ENCODE measurements around the gene TMPRSS11D. TPM values are rescaled to one million over a fixed set of nuclear protein-coding genes. Genes with fewer than 3 reads are reported as not detected.

The TMPRSS11D gene
- total RNA-seq, 1 experiment from 2014 or later: not detected

DNA sequence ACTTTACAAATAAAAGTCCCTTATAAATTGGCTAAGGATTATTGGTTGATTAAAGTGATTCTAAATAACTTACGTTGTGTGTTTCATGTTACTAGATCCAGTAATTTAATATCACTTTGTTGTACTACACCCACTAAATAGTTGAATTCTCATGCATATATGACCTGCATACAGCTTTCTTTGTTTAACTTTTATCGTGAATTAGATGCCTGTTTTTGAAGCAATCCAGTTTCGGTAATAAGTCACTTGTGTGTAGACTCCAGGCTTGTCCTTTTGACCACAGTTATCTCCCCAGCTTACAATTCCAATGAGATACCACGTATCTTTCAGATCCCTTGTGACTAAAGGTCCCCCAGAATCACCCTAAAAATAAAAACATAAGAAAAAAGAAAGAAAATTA is 27.3 kb upstream of the TMPRSS11D start:
- no peak for DNase-seq
- TF ChIP-seq EZH2 (IDR thresholded peaks at IDR 0.05; ENCODE audit: low read length, unreplicated experiment): no peak
- TF ChIP-seq, protein P1, sequence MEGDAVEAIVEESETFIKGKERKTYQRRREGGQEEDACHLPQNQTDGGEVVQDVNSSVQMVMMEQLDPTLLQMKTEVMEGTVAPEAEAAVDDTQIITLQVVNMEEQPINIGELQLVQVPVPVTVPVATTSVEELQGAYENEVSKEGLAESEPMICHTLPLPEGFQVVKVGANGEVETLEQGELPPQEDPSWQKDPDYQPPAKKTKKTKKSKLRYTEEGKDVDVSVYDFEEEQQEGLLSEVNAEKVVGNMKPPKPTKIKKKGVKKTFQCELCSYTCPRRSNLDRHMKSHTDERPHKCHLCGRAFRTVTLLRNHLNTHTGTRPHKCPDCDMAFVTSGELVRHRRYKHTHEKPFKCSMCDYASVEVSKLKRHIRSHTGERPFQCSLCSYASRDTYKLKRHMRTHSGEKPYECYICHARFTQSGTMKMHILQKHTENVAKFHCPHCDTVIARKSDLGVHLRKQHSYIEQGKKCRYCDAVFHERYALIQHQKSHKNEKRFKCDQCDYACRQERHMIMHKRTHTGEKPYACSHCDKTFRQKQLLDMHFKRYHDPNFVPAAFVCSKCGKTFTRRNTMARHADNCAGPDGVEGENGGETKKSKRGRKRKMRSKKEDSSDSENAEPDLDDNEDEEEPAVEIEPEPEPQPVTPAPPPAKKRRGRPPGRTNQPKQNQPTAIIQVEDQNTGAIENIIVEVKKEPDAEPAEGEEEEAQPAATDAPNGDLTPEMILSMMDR (conservative IDR thresholded peaks at IDR 0.05; ENCODE audit: low read depth, low read length): no peak
- H3K9me2 ChIP-seq (replicated peaks; ENCODE audit: low read length): no peaks in the 10 kb centered on the region
- H3K79me2 ChIP-seq (ENCODE audit: low read length): no peaks in the 10 kb centered on the region
- ChIA-PET CTCF (interaction anchor here (0.5 to 0.6 kb wide), 3 partner anchors 26 to 59 kb away, joined by 3 read pairs; no protein-coding TSS in a partner anchor), POLR2A (ENCODE audit: unreplicated experiment) (interaction anchor here (0.5 kb wide), 1 partner anchor 10 kb away, joined by 3 read pairs; no protein-coding TSS in a partner anchor)
- H3K4me1 ChIP-seq (ENCODE audit: insufficient read depth, low read length): no peaks in the 10 kb centered on the region
- H3K9ac ChIP-seq (ENCODE audit: low read length): no peak overlapping the region
- intact Hi-C loops (cut with micrococcal nuclease): loop anchor here (2.0 kb wide), 1 partner anchor 164 kb away; no protein-coding TSS in a partner anchor
- no peak overlapping the region for H3K4me3 ChIP-seq (ENCODE audit: low read length)
- no peaks in the 10 kb centered on the region for H3F3A ChIP-seq (ENCODE audit: low read length, unreplicated experiment)
- no peaks in the 10 kb centered on the region for H3K27me3 ChIP-seq (ENCODE audit: low read length)
- ATAC-seq: no peak
- no peak overlapping the region for H3K27ac ChIP-seq (ENCODE audit: low read length)
- no peaks in the 10 kb centered on the region for H3K36me3 ChIP-seq (ENCODE audit: low read depth, low read length)
- no peaks in the 10 kb centered on the region for H4K20me1 ChIP-seq (ENCODE audit: low read length)
- no TSS peak for BruUV-seq (replicated peaks)
- 0 out of 2 replicates have a peak overlapping the region, but pooled peaks have one; percentile 3 for H2AFZ ChIP-seq (ENCODE audit: low read length)
- 0 out of 2 replicates have a peak overlapping the region, but pooled peaks have one; percentile 10 for H3K4me2 ChIP-seq (ENCODE audit: low read length)
- no peaks in the 10 kb centered on the region for H3K9me3 ChIP-seq (ENCODE audit: low read length)

GRCh38 chr4:67910585-67910905 is 26.7 kb upstream of the TMPRSS11D start:
- TF ChIP-seq EZH2phosphoT487 (IDR thresholded peaks at IDR 0.05; ENCODE audit: borderline replicate concordance, low read length) (no peak), EZH2 (IDR thresholded peaks at IDR 0.05; ENCODE audit: low read length, unreplicated experiment) (no peak)
- TF ChIP-seq, protein P1 (conservative IDR thresholded peaks at IDR 0.05; ENCODE audit: low read depth, low read length): no peak
- H3K4me3 ChIP-seq (ENCODE audit: low read length): no peak overlapping the region
- ATAC-seq: no peak
- H3K79me2 ChIP-seq (ENCODE audit: low read length): no peaks in the 10 kb centered on the region
- no peaks in the 10 kb centered on the region for H3K36me3 ChIP-seq (ENCODE audit: low read depth, low read length)
- intact Hi-C loops (cut with micrococcal nuclease): loop anchor here (1.0 to 2.0 kb wide), 4 partner anchors 17 to 361 kb away; no protein-coding TSS in a partner anchor
- H4K20me1 ChIP-seq (ENCODE audit: low read length): no peaks in the 10 kb centered on the region
- no TSS peak for BruUV-seq (replicated peaks)
- no peak overlapping the region for H3K4me2 ChIP-seq (ENCODE audit: low read length)
- DNase-seq: no peak
- CTCF ChIA-PET: interaction anchor here (0.6 kb wide), 2 partner anchors 44 to 58 kb away, joined by 3 read pairs; no protein-coding TSS in a partner anchor
- no peak overlapping the region for H3K9ac ChIP-seq (ENCODE audit: low read length)
- no peak overlapping the region for H3K27ac ChIP-seq (ENCODE audit: low read length)
- H3K9me3 ChIP-seq (ENCODE audit: low read length): no peaks in the 10 kb centered on the region
- no peaks in the 10 kb centered on the region for H3F3A ChIP-seq (ENCODE audit: low read length, unreplicated experiment)
- no peaks in the 10 kb centered on the region for H3K27me3 ChIP-seq (ENCODE audit: low read length)
- H2AFZ ChIP-seq (ENCODE audit: low read length): 0 out of 2 replicates have a peak overlapping the region, but pooled peaks have one; percentile 3
- POLR2A ChIA-PET (ENCODE audit: unreplicated experiment): no interaction called here
- no peaks in the 10 kb centered on the region for H3K4me1 ChIP-seq (ENCODE audit: insufficient read depth, low read length)
- no peaks in the 10 kb centered on the region for H3K9me2 ChIP-seq (replicated peaks; ENCODE audit: low read length)

GRCh38 chr4:67909905-67910584 is 26.2 kb upstream of the TMPRSS11D start:
- Histone ChIP-seq H3K4me2 (ENCODE audit: low read length) (no peak overlapping the region), H3K36me3 (ENCODE audit: low read depth, low read length) (no peaks in the 10 kb centered on the region), H4K20me1 (ENCODE audit: low read length) (no peaks in the 10 kb centered on the region), H3K9ac (ENCODE audit: low read length) (no peak overlapping the region), H3K79me2 (ENCODE audit: low read length) (no peaks in the 10 kb centered on the region), H2AFZ (ENCODE audit: low read length) (no peak overlapping the region), H3K27ac (ENCODE audit: low read length) (no peak overlapping the region), H3K27me3 (ENCODE audit: low read length) (no peaks in the 10 kb centered on the region), H3K4me3 (ENCODE audit: low read length) (no peak overlapping the region), H3K4me1 (ENCODE audit: insufficient read depth, low read length) (no peaks in the 10 kb centered on the region), H3K9me2 (replicated peaks; ENCODE audit: low read length) (no peaks in the 10 kb centered on the region), H3K9me3 (ENCODE audit: low read length) (no peaks in the 10 kb centered on the region), H3F3A (ENCODE audit: low read length, unreplicated experiment) (no peaks in the 10 kb centered on the region)
- peak; percentile 53 for ATAC-seq
- no peak for TF ChIP-seq EZH2phosphoT487 (IDR thresholded peaks at IDR 0.05; ENCODE audit: borderline replicate concordance, low read length)
- TF ChIP-seq, protein P1 (conservative IDR thresholded peaks at IDR 0.05; ENCODE audit: low read depth, low read length): peak; percentile 84
- TF ChIP-seq EZH2 (IDR thresholded peaks at IDR 0.05; ENCODE audit: low read length, unreplicated experiment): no peak
- intact Hi-C loops (cut with micrococcal nuclease): loop anchor here (1.0 to 2.0 kb wide), 4 partner anchors 17 to 361 kb away; no protein-coding TSS in a partner anchor
- ChIA-PET CTCF (interaction anchor here (0.8 to 0.9 kb wide), 2 partner anchors 24 to 163 kb away, joined by 3 to 5 read pairs; no protein-coding TSS in a partner anchor), POLR2A (ENCODE audit: unreplicated experiment) (interaction anchor here (0.7 kb wide), 1 partner anchor 58 kb away, joined by 5 read pairs; no protein-coding TSS in a partner anchor)
- DNase-seq: peak; percentile 70
- BruUV-seq (replicated peaks): no TSS peak
